SU-DHL-6 (cell line): ENCODE measurements around the gene APLP1.

Experiments
- H2AFZ ChIP-seq: fragments of 200-600 bp; sonication (generic); 2 replicates; pipeline ENCODE4 v1.6.1; 2014; ENCODE audit warnings: low read depth, mild to moderate bottlenecking, moderate library complexity, mixed read lengths, antibody characterized with exemption, low read length; ENCODE audit not compliant: severe bottlenecking
- H3F3A ChIP-seq: fragments of 200-600 bp; shearing (Covaris generic); 2 replicates; pipeline ENCODE4 v1.6.0; 2016; ENCODE audit warnings: antibody characterized with exemption, mild to moderate bottlenecking; ENCODE audit not compliant: insufficient read depth
- H3K27ac ChIP-seq: fragments of 200-600 bp; sonication (generic); 2 replicates; pipeline ENCODE4 v1.5.1; 2016; ENCODE audit warnings: low read depth, mild to moderate bottlenecking, low read length, moderate library complexity, mixed read lengths
- H3K27me3 ChIP-seq: fragments of 200-600 bp; sonication (generic), shearing (Covaris generic); 2 replicates; pipeline ENCODE4 v1.6.0; 2014; ENCODE audit warnings: mild to moderate bottlenecking, low read length
- H3K36me3 ChIP-seq: fragments of 200-600 bp; sonication (generic); 2 replicates; pipeline ENCODE4 v1.6.1; 2014; ENCODE audit warnings: mild to moderate bottlenecking, low read length, mixed read lengths
- H3K4me2 ChIP-seq: fragments of 300-600, 200-600 bp; shearing (Covaris generic), sonication (generic); 2 replicates; pipeline ENCODE4 v1.6.0; 2014; ENCODE audit warnings: low read length, low read depth, mild to moderate bottlenecking; ENCODE audit not compliant: poor library complexity, severe bottlenecking
- H3K4me3 ChIP-seq: fragments of 200-600 bp; sonication (generic); 2 replicates; pipeline ENCODE4 v1.5.1; 2014; ENCODE audit warnings: antibody characterized with exemption, low read length, mild to moderate bottlenecking, mixed read lengths; ENCODE audit not compliant: insufficient read depth, poor library complexity, severe bottlenecking
- H3K79me2 ChIP-seq: fragments of 200-600 bp; sonication (generic); 2 replicates; pipeline ENCODE4 v1.6.1; 2014; ENCODE audit warnings: mild to moderate bottlenecking, low read length, moderate library complexity; ENCODE audit not compliant: insufficient read depth
- H3K9ac ChIP-seq: fragments of 200-600 bp; sonication (generic); 2 replicates; pipeline ENCODE4 v1.7.0; 2014; ENCODE audit warnings: mild to moderate bottlenecking, low read length
- H3K9me2 ChIP-seq: fragments of 200-600 bp; sonication (generic); replicated peaks from 2 replicates; pipeline ENCODE4 v1.6.1; 2014; ENCODE audit warnings: low read length; ENCODE audit not compliant: insufficient read depth
- H3K9me3 ChIP-seq: fragments of 200-600 bp; sonication (generic); 2 replicates; pipeline ENCODE4 v1.6.1; 2014; ENCODE audit warnings: low read length, mixed read lengths; ENCODE audit not compliant: insufficient read depth
- H4K20me1 ChIP-seq: fragments of 200-600 bp; sonication (generic); 2 replicates; pipeline ENCODE4 v1.6.1; 2014; ENCODE audit warnings: low read depth, mild to moderate bottlenecking, antibody characterized with exemption, low read length, moderate library complexity, mixed read lengths
- EZH2phosphoT487 ChIP-seq: fragments of 200-600 bp; sonication (generic), shearing (Covaris generic); conservative IDR thresholded peaks from 2 replicates; pipeline ENCODE4 v1.6.1; 2018; ENCODE audit warnings: mild to moderate bottlenecking, antibody characterized with exemption, low read length, moderate library complexity, mixed read lengths
- TF ChIP-seq, protein P1 (sequence below): fragments of 200-600 bp; sonication (generic); IDR thresholded peaks from one replicate; pipeline ENCODE4 v1.5.1; 2017; ENCODE audit warnings: antibody characterized with exemption, mild to moderate bottlenecking, low read length, moderate library complexity; ENCODE audit not compliant: insufficient read depth, poor library complexity, severe bottlenecking

APLP1 gene

DNA sequence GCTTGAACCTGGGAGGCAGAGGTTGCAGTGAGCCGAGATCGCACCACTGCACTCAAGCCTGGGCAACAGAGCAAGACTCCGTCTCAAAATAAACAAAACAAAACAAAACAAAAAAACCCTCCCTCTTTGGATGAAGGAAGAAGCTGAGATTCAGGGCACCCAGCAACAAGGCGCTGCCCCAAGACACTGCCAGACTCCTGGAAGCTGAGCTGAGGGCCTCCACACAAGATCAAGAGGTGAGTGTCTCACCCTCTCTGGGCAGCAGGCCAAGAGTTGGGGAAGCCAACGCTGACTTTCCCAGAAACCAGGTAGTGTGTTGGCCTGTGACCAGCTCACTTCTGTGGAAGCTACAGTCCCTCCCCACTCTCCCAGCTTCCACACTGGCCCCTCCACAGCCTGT, 43.4 kb downstream of the APLP1 start:
- no peak overlapping the region for H3K4me2 ChIP-seq

DNA sequence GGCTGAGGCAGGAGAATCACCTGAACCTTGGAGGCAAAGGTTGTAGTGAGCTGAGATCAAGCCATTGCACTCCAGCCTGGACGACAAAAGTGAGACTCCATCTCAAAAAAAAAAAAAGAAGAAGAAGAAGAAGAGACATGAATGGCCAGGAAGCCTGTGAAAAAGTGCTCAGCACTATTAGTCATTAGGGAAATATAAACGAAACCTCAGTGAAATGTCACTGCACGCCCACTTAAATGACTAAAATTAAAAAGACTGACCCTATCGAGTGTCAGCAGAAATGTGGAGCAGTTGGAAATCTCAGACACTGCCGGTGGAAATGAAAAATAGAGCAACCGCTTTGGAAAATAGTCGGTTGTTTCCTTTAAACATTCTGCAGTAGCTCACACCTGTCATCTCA, 45.2 kb downstream of the APLP1 start:
- Histone ChIP-seq H4K20me1 (no peaks in the 10 kb centered on the region), H3K79me2 (no peaks in the 10 kb centered on the region), H3K4me3 (no peak overlapping the region), H3K27me3 (no peaks in the 10 kb centered on the region), H3K27ac (no peak overlapping the region), H2AFZ (no peak overlapping the region), H3K9me2 (no peaks in the 10 kb centered on the region), H3K9me3 (no peaks in the 10 kb centered on the region), H3K9ac (no peak overlapping the region), H3F3A (peaks cover 4% of the 10 kb centered on the region), H3K36me3 (no peaks in the 10 kb centered on the region), H3K4me2 (no peak overlapping the region)
- TF ChIP-seq EZH2phosphoT487 = no peak

More for the DNA sequence above, 43.4 kb downstream of the APLP1 start:
- Histone ChIP-seq H4K20me1 (no peaks in the 10 kb centered on the region), H3K27ac (no peak overlapping the region), H3F3A (peaks cover 4% of the 10 kb centered on the region), H3K9me2 (no peaks in the 10 kb centered on the region), H3K79me2 (no peaks in the 10 kb centered on the region), H2AFZ (no peak overlapping the region), H3K9ac (no peak overlapping the region), H3K9me3 (no peaks in the 10 kb centered on the region), H3K27me3 (no peaks in the 10 kb centered on the region), H3K4me3 (no peak overlapping the region), H3K36me3 (no peaks in the 10 kb centered on the region)
- TF ChIP-seq EZH2phosphoT487 = no peak

DNA sequence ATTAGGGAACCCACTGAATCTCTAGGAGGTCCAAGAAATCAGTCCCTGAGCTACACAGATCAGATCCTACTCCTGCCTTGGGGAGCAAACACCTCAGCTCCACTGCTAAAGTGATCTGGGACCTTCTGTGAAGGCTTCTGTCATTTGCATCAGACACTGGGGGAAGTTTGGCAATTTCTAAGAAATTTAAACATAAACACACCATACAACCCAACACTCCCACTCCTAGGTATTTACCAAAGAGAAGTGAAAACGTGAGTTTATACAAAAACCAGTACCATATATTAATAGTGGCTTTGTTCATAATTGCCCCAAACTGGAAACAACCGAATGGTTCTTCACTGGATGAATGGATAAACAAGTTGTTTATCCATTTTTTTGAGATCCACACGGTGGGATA, 47.1 kb downstream of the APLP1 start:
- TF ChIP-seq EZH2phosphoT487 = no peak
- TF ChIP-seq, protein P1, sequence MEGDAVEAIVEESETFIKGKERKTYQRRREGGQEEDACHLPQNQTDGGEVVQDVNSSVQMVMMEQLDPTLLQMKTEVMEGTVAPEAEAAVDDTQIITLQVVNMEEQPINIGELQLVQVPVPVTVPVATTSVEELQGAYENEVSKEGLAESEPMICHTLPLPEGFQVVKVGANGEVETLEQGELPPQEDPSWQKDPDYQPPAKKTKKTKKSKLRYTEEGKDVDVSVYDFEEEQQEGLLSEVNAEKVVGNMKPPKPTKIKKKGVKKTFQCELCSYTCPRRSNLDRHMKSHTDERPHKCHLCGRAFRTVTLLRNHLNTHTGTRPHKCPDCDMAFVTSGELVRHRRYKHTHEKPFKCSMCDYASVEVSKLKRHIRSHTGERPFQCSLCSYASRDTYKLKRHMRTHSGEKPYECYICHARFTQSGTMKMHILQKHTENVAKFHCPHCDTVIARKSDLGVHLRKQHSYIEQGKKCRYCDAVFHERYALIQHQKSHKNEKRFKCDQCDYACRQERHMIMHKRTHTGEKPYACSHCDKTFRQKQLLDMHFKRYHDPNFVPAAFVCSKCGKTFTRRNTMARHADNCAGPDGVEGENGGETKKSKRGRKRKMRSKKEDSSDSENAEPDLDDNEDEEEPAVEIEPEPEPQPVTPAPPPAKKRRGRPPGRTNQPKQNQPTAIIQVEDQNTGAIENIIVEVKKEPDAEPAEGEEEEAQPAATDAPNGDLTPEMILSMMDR = no peak
- no peaks in the 10 kb centered on the region for H3K27me3 ChIP-seq
- H3K9me2 ChIP-seq = no peaks in the 10 kb centered on the region
- H3K9me3 ChIP-seq = no peaks in the 10 kb centered on the region
- no peak overlapping the region for H3K27ac ChIP-seq
- no peak overlapping the region for H3K4me2 ChIP-seq
- no peak overlapping the region for H3K4me3 ChIP-seq
- H3K9ac ChIP-seq = no peak overlapping the region
- H3F3A ChIP-seq = no peaks in the 10 kb centered on the region
- no peaks in the 10 kb centered on the region for H3K79me2 ChIP-seq
- H2AFZ ChIP-seq = no peak overlapping the region
- H3K36me3 ChIP-seq = no peaks in the 10 kb centered on the region
- H4K20me1 ChIP-seq = no peaks in the 10 kb centered on the region

DNA sequence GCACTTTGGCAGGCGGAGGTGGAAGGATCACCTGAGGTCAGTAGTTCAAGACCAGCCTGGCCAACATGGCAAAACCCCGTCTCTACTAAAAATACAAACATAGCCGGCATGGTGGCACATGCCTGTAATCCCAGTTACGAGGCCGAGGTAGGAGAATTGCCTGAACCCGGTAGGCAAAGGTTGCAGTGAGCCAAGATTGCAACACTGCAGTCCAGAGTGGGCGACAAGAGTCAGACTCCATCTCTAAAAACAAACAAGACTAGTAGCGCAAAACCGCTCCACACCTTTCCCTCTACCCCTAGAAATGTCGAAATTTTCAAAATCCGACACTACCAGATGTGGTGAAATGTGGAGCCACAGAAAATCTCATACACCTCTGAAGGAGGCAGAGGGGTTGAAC, 50.9 kb downstream of the APLP1 start:
- Histone ChIP-seq H3K27ac (no peak overlapping the region), H3K36me3 (no peaks in the 10 kb centered on the region), H3K4me2 (no peak overlapping the region), H3K9me2 (no peaks in the 10 kb centered on the region), H3K79me2 (no peaks in the 10 kb centered on the region), H3F3A (no peaks in the 10 kb centered on the region), H3K9ac (no peak overlapping the region), H3K9me3 (no peaks in the 10 kb centered on the region), H4K20me1 (no peaks in the 10 kb centered on the region), H3K27me3 (no peaks in the 10 kb centered on the region), H2AFZ (no peak overlapping the region), H3K4me3 (no peak overlapping the region)
- TF ChIP-seq EZH2phosphoT487 = no peak
- TF ChIP-seq, protein P1 = no peak
